Measurements from ENCODE around the gene PNRC2.
"Not testable (repeated sequence)": the region's sequence is repeated elsewhere in the genome, so short reads cannot be mapped to it uniquely, and the experiment has no call there.

The PNRC2 gene

GRCh38 chr1:23992011-23992410, 32.4 kb downstream of the PNRC2 start:
- not testable (repeated sequence) for DNase-seq (ENCODE audit: low read depth)

- DNase-seq (ENCODE audit: low read depth): no peak
These were observed 35.8 kb downstream of the PNRC2 start for GRCh38 chr1:23995431-23995837.

- no peak for DNase-seq (ENCODE audit: low read depth)
These were observed 37.1 kb downstream of the PNRC2 start for GRCh38 chr1:23996700-23997229.

- DNase-seq (ENCODE audit: low read depth): no peak
These were observed 38.2 kb downstream of the PNRC2 start for GRCh38 chr1:23997812-23998211.

GRCh38 chr1:23999156-23999671, 39.6 kb downstream of the PNRC2 start:
- DNase-seq (ENCODE audit: low read depth): no peak

- DNase-seq (ENCODE audit: low read depth): no peak
These were observed 43.1 kb downstream of the PNRC2 start for GRCh38 chr1:24002695-24003094.

- no peak for DNase-seq (ENCODE audit: low read depth)
These were observed 43.8 kb downstream of the PNRC2 start for GRCh38 chr1:24003331-24003972.

- no peak for DNase-seq (ENCODE audit: low read depth)
These were observed 44.5 kb downstream of the PNRC2 start for GRCh38 chr1:24004132-24004531.

- DNase-seq (ENCODE audit: low read depth): no peak
These were observed 45.5 kb downstream of the PNRC2 start for GRCh38 chr1:24005163-24005562.

GRCh38 chr1:24007079-24007478, 47.5 kb downstream of the PNRC2 start:
- no peak for DNase-seq (ENCODE audit: low read depth)

GRCh38 chr1:24008574-24009184, 49.1 kb downstream of the PNRC2 start:
- DNase-seq (ENCODE audit: low read depth): not testable (repeated sequence)

GRCh38 chr1:24009406-24009805, 49.8 kb downstream of the PNRC2 start:
- no peak for DNase-seq (ENCODE audit: low read depth)

- no peak for DNase-seq (ENCODE audit: low read depth)
These were observed 51.0 kb downstream of the PNRC2 start for GRCh38 chr1:24010650-24011049.

GRCh38 chr1:24012878-24013277, 53.2 kb downstream of the PNRC2 start:
- DNase-seq (ENCODE audit: low read depth): not testable (repeated sequence)
